HG02981 (cell line): ENCODE measurements around the gene CACNA2D3.

Experiments used
- ATAC-seq: cut with Tn5 transposase; IDR thresholded peaks from one replicate; pipeline ENCODE4 v1.9.1; 2021; ENCODE audit warnings: mild to moderate bottlenecking, moderate library complexity; ENCODE audit not compliant: unreplicated experiment

Gene CACNA2D3

GRCh38 chr3:54262946-54263345, 140.6 kb downstream of the CACNA2D3 start:
- no peak for ATAC-seq

GRCh38 chr3:54264050-54264449, 141.7 kb downstream of the CACNA2D3 start:
- no peak for ATAC-seq

GRCh38 chr3:54270816-54271526, 148.6 kb downstream of the CACNA2D3 start:
- no peak for ATAC-seq

GRCh38 chr3:54273791-54274190, 151.4 kb downstream of the CACNA2D3 start:
- ATAC-seq = no peak

- no peak for ATAC-seq
Observed at GRCh38 chr3:54274607-54275006, 152.3 kb downstream of the CACNA2D3 start.

- no peak for ATAC-seq
Observed at GRCh38 chr3:54279005-54279583, 156.7 kb downstream of the CACNA2D3 start.

- no peak for ATAC-seq
Observed at GRCh38 chr3:54283470-54283869, 161.1 kb downstream of the CACNA2D3 start.

GRCh38 chr3:54294214-54294613, 171.9 kb downstream of the CACNA2D3 start:
- no peak for ATAC-seq

- ATAC-seq = no peak
Observed at GRCh38 chr3:54296531-54296930, 174.2 kb downstream of the CACNA2D3 start.

GRCh38 chr3:54299169-54299935, 177.0 kb downstream of the CACNA2D3 start:
- no peak for ATAC-seq

- ATAC-seq = no peak
Observed at GRCh38 chr3:54303517-54304375, 181.4 kb downstream of the CACNA2D3 start.

- ATAC-seq = no peak
Observed at GRCh38 chr3:54304877-54305276, 182.5 kb downstream of the CACNA2D3 start.

- no peak for ATAC-seq
Observed at GRCh38 chr3:54305409-54306099, 183.2 kb downstream of the CACNA2D3 start.

- ATAC-seq = no peak
Observed at GRCh38 chr3:54307566-54308180, 185.3 kb downstream of the CACNA2D3 start.

GRCh38 chr3:54309601-54310000, 187.2 kb downstream of the CACNA2D3 start:
- no peak for ATAC-seq

GRCh38 chr3:54311211-54311747, 188.9 kb downstream of the CACNA2D3 start:
- no peak for ATAC-seq

- ATAC-seq = no peak
Observed at GRCh38 chr3:54312156-54312899, 190.0 kb downstream of the CACNA2D3 start.

GRCh38 chr3:54313418-54313817, 191.1 kb downstream of the CACNA2D3 start:
- no peak for ATAC-seq

- ATAC-seq = no peak
Observed at GRCh38 chr3:54321520-54321919, 199.2 kb downstream of the CACNA2D3 start.
